ENCODE results near the gene SURF4. TPM values are rescaled to one million over a fixed set of nuclear protein-coding genes. Genes with fewer than 3 reads are reported as not detected.
"Not testable (repeated sequence)": the region's sequence is repeated elsewhere in the genome, so short reads cannot be mapped to it uniquely, and the experiment has no call there.

SURF4 gene
- total RNA-seq, 2 donors from 2014 or later, result 426 to 494 TPM

GRCh38 chr9:133405508-133406438, 29.9 kb upstream of the SURF4 start:
- Mint-ChIP-seq H3K4me1 (ENCODE audit: low read depth) (peaks cover 7% of the 10 kb centered on the region), H3K27me3 (ENCODE audit: low read depth) (no peaks in the 10 kb centered on the region), H3K36me3 (ENCODE audit: insufficient read depth in 2 of 2) (peaks cover 2 to 11% of the 10 kb centered on the region in 2 donors), H3K4me3 (no peak overlapping the region), H3K9me3 (no peaks in the 10 kb centered on the region), H3K27ac (no peak overlapping the region)
- no peak for ATAC-seq (replicated peaks in 1 of 2)
- DNase-seq, result no peak

DNA sequence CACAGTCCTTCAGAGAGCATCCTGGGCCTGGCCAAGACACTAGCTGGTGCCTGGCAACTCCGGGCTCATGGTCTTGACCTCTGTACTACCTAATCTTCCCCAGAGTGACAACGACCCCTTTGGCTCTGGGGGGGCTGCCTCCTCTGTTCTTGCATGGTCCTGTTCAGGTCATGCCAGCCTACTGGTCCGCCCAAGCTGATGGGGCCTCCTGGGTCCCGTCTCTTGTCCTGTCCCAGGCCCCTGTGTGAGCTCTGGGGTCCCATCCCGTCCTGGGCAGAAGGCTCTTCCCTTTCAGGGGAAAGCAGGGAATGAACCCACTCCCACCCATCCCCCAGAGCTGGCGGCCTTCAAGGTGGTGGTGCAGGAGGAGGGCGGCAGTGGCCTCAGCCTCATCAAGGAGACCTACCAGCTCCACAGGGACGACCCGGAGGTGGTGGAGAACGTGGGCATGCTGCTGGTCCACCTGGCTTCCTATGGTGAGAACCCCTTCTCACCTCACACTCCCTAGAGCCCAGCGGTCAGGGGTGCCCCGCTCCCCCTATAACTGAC, 28.7 kb upstream of the SURF4 start:
- no peak overlapping the region for H3K4me3 Mint-ChIP-seq
- no peaks in the 10 kb centered on the region for H3K27me3 Mint-ChIP-seq (ENCODE audit: low read depth)
- DNase-seq (no peak), ATAC-seq (replicated peaks in 1 of 2) (no peak)
- H3K27ac Mint-ChIP-seq, result no peak overlapping the region
- no peaks in the 10 kb centered on the region for H3K9me3 Mint-ChIP-seq
- peaks cover 7% of the 10 kb centered on the region for H3K4me1 Mint-ChIP-seq (ENCODE audit: low read depth)
- H3K36me3 Mint-ChIP-seq (ENCODE audit: insufficient read depth in 2 of 2), result peaks cover 2 to 9% of the 10 kb centered on the region in 2 donors

DNA sequence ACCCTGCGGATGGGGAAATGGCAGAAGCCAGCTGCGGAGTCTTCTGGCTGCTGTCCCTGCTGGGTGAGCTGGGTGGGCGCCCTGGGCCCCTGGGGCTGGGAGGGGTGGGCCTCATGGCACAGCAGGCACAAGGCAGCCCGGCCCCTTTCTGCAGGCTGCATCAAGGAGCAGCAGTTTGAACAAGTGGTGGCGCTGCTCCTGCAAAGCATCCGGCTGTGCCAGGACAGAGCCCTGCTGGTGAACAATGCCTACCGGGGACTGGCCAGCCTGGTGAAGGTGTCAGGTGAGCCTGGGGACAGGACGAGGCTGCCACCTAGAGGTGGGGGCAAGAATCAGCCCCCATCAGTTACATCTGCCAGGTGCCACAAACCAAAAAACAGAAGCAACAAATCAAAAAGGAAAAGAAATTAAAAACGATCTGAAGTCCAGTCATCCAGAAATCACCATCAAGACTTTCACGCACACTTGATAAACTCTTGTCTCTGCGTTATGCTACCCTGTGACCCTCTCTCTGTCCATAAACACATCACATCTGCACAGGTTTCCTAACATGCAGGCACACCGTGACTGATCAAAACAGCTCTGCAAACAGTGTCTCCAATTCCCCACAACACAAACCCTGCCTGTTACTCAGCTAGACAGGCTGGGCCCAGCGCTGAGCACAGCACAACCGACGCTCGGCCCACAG, 28.1 kb upstream of the SURF4 start:
- ATAC-seq (replicated peaks in 1 of 2), result peak; percentile 21 to 43

DNA sequence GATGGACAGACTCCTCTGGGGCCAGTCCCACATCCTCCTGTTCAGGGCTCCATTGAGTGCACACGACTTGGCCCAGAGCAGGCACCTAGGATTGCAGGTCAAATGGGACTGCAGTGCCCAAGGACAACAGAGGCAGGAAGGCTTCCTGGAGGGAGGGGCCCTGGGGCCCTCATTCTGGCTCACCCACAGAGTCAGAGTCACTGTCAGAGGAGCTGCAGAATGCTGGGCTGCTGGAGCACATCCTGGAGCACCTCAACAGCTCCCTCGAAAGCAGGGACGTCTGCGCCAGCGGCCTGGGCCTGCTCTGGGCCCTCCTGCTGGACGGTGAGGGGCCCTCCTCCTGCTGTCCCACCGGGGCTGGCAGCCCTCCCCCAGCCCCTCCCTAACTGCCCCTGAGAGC, 26.8 kb upstream of the SURF4 start:
- H3K36me3 Mint-ChIP-seq (ENCODE audit: insufficient read depth in 2 of 2), result peaks cover 2 to 8% of the 10 kb centered on the region in 2 donors
- H3K4me1 Mint-ChIP-seq (ENCODE audit: low read depth), result peaks cover 7% of the 10 kb centered on the region
- H3K27ac Mint-ChIP-seq, result no peak overlapping the region
- H3K9me3 Mint-ChIP-seq, result no peaks in the 10 kb centered on the region
- DNase-seq (no peak), ATAC-seq (replicated peaks in 1 of 2) (no peak)
- H3K4me3 Mint-ChIP-seq, result no peak overlapping the region
- H3K27me3 Mint-ChIP-seq (ENCODE audit: low read depth), result no peaks in the 10 kb centered on the region

More for the DNA sequence above, 28.1 kb upstream of the SURF4 start:
- no peaks in the 10 kb centered on the region for H3K9me3 Mint-ChIP-seq
- peaks cover 7% of the 10 kb centered on the region for H3K4me1 Mint-ChIP-seq (ENCODE audit: low read depth)
- peak; percentile 61 to 68 for DNase-seq
- no peak overlapping the region for H3K4me3 Mint-ChIP-seq
- no peak overlapping the region for H3K27ac Mint-ChIP-seq
- peaks cover 2 to 9% of the 10 kb centered on the region in 2 donors for H3K36me3 Mint-ChIP-seq (ENCODE audit: insufficient read depth in 2 of 2)
- no peaks in the 10 kb centered on the region for H3K27me3 Mint-ChIP-seq (ENCODE audit: low read depth)

- Mint-ChIP-seq H3K27ac (no peak overlapping the region), H3K27me3 (ENCODE audit: low read depth) (no peaks in the 10 kb centered on the region), H3K36me3 (ENCODE audit: insufficient read depth in 2 of 2) (peaks cover 0 to 3% of the 10 kb centered on the region in 2 donors), H3K9me3 (no peaks in the 10 kb centered on the region), H3K4me3 (no peak overlapping the region), H3K4me1 (ENCODE audit: low read depth) (peaks cover 5% of the 10 kb centered on the region)
- ATAC-seq (replicated peaks in 1 of 2) (no peak), DNase-seq (no peak)
These were observed 25.7 kb upstream of the SURF4 start for GRCh38 chr9:133401588-133401987.

- Mint-ChIP-seq H3K27me3 (ENCODE audit: low read depth) (no peaks in the 10 kb centered on the region), H3K4me3 (no peak overlapping the region), H3K36me3 (ENCODE audit: insufficient read depth in 2 of 2) (peaks cover 0 to under 1% of the 10 kb centered on the region in 2 donors), H3K4me1 (ENCODE audit: low read depth) (peaks cover 5% of the 10 kb centered on the region), H3K9me3 (no peaks in the 10 kb centered on the region), H3K27ac (no peak overlapping the region)
- no peak for DNase-seq
- no peak for ATAC-seq (replicated peaks in 1 of 2)
These were observed 24.4 kb upstream of the SURF4 start for GRCh38 chr9:133400292-133400691.

DNA sequence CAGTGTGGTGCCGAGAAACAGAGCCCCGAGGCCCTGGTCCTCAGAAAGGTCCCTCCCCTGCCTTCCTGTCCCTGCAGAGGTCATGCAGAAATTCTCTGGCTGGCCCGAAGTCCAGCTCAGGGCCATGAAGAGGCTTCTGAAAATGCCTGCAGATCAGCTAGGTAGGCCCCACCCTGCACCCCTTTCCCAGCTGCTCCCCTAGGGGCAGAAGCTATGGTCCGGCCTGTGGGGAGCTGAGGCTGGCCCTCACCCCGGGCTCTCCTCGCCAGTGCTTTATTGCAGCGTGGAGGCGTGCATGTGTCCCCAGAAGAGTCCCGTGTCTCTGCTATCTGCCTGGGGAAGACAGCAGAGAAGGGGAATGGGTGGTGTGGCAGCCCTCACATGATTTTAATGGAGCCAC, 22.0 kb upstream of the SURF4 start:
- Mint-ChIP-seq H3K36me3 (ENCODE audit: insufficient read depth in 2 of 2) (no peaks in the 10 kb centered on the region), H3K27ac (no peak overlapping the region), H3K9me3 (no peaks in the 10 kb centered on the region), H3K4me1 (ENCODE audit: low read depth) (peaks cover 5% of the 10 kb centered on the region), H3K27me3 (ENCODE audit: low read depth) (no peaks in the 10 kb centered on the region), H3K4me3 (no peak overlapping the region)
- ATAC-seq (replicated peaks in 1 of 2) (no peak), DNase-seq (no peak)

DNA sequence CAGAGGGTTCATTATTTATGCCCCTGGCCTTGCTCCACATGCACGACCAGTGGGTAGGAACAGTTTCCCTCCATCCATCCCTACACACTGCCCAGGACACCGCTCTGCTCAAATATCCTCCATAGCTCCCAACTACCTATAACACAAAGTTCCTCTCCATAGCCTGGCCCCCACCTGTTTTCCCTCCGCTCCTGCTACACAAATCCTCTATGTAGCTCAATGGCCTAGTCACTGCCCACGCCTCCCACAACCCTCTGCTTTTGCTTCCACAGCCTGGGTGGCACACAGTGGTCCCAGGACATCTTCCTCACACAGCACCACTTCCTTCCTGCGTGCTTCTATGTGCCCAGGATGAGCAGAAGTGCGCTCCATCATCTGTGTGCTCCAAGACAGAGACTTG, 21.5 kb upstream of the SURF4 start:
- peaks cover 0 to under 1% of the 10 kb centered on the region in 2 donors for H3K9me3 Mint-ChIP-seq
- DNase-seq, result no peak
- no peaks in the 10 kb centered on the region for H3K36me3 Mint-ChIP-seq (ENCODE audit: insufficient read depth in 2 of 2)
- H3K4me3 Mint-ChIP-seq, result no peak overlapping the region
- no peaks in the 10 kb centered on the region for H3K27me3 Mint-ChIP-seq (ENCODE audit: low read depth)
- H3K27ac Mint-ChIP-seq, result no peak overlapping the region
- no peak for ATAC-seq (replicated peaks in 1 of 2)
- H3K4me1 Mint-ChIP-seq (ENCODE audit: low read depth), result peaks cover 5% of the 10 kb centered on the region

DNA sequence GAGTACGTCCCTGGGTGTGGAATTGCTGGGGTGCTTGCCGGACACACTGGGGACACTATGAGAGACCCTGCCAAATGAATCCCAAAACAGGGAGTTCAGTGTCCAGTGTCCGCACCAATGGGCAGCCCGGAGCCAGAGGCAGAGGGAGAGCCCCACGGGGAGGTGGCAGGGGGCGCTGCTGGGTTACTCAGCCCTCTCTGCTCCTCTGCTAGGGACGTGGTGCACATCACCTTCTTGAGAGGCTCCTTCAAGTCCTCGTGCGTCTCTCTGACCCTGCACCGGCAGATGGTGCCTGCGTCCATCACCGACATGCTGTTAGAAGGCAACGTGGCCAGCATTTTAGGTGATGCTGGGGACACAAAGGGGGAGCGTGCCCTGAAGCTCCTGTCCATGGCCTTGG, 21.1 kb upstream of the SURF4 start:
- peak in 1 of 2 donors; percentile 38 for ATAC-seq (replicated peaks in 1 of 2)
- no peaks in the 10 kb centered on the region for H3K27me3 Mint-ChIP-seq (ENCODE audit: low read depth)
- H3K4me3 Mint-ChIP-seq, result no peak overlapping the region
- peak in 1 of 2 donors; percentile 18 for DNase-seq
- peaks cover 5% of the 10 kb centered on the region for H3K4me1 Mint-ChIP-seq (ENCODE audit: low read depth)
- H3K27ac Mint-ChIP-seq, result no peak overlapping the region
- H3K9me3 Mint-ChIP-seq, result peaks cover 0 to 2% of the 10 kb centered on the region in 2 donors
- H3K36me3 Mint-ChIP-seq (ENCODE audit: insufficient read depth in 2 of 2), result no peaks in the 10 kb centered on the region

DNA sequence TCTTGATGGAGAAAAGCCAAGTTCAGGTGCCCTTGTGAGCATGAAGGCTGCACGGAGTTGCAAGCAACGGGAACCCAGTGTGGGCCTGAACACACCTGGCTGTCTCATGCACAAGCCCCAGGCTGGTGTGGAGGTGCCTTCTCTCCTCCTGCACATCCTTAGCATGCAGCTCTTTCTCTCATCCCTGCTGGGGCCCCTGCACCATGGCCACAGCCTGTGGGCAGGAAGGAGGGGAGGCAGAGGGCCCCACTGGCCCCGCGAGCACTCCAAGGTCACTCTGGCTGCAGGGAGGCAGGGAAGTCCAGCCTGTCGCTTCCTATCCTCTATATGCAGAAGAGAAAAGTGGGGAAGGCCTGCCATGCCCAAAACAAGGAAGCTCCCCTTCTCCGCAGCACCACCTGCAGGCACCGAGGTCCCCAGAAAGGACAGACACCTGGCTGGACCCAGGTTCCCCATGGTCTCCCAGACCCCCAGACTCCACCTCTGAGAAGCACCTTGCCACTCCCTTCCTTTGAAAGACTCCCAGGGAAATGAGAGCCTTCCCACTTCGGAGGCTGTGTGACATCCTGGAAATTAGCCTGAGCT, 18.9 kb upstream of the SURF4 start:
- Mint-ChIP-seq H3K27ac (no peak overlapping the region), H3K27me3 (ENCODE audit: low read depth) (peaks cover 2% of the 10 kb centered on the region), H3K4me3 (no peak overlapping the region), H3K36me3 (ENCODE audit: insufficient read depth in 2 of 2) (no peaks in the 10 kb centered on the region), H3K9me3 (peaks cover 0 to 2% of the 10 kb centered on the region in 2 donors), H3K4me1 (ENCODE audit: low read depth) (peaks cover 5% of the 10 kb centered on the region)
- peak; percentile 5 to 22 for ATAC-seq (replicated peaks in 1 of 2)
- DNase-seq, result no peak

GRCh38 chr9:133393399-133393798, 17.5 kb upstream of the SURF4 start:
- ATAC-seq (replicated peaks in 1 of 2) (no peak), DNase-seq (no peak)
- no peak overlapping the region for H3K4me3 Mint-ChIP-seq
- H3K9me3 Mint-ChIP-seq, result peaks cover 0 to 2% of the 10 kb centered on the region in 2 donors
- no peaks in the 10 kb centered on the region for H3K36me3 Mint-ChIP-seq (ENCODE audit: insufficient read depth in 2 of 2)
- H3K27ac Mint-ChIP-seq, result no peak overlapping the region
- peaks cover 5% of the 10 kb centered on the region for H3K27me3 Mint-ChIP-seq (ENCODE audit: low read depth)
- H3K4me1 Mint-ChIP-seq (ENCODE audit: low read depth), result peaks cover 5% of the 10 kb centered on the region

DNA sequence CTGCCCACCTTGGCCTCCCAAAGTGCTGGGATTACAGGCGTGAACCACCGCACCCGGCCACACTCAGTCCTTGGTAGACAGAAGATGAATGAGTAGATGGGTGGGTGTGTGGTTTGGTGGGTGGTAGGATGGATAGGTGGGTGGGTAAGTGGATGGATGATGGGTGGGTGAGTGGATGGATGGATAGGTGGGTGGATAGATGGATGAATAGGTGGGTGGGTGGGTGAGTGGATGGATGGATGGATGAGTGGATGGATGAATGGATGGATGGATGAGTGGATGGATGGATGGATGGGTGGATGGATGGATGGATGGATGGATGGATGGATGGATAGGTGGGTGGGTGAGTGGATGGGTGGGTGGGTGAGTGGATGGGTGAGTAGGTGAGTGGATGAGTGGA, 16.4 kb upstream of the SURF4 start:
- H3K4me1 Mint-ChIP-seq (ENCODE audit: low read depth); H3K4me3 Mint-ChIP-seq; H3K9me3 Mint-ChIP-seq; H3K27me3 Mint-ChIP-seq (ENCODE audit: low read depth); H3K27ac Mint-ChIP-seq; DNase-seq; ATAC-seq (replicated peaks in 1 of 2); H3K36me3 Mint-ChIP-seq (ENCODE audit: insufficient read depth in 2 of 2): not testable (repeated sequence)

DNA sequence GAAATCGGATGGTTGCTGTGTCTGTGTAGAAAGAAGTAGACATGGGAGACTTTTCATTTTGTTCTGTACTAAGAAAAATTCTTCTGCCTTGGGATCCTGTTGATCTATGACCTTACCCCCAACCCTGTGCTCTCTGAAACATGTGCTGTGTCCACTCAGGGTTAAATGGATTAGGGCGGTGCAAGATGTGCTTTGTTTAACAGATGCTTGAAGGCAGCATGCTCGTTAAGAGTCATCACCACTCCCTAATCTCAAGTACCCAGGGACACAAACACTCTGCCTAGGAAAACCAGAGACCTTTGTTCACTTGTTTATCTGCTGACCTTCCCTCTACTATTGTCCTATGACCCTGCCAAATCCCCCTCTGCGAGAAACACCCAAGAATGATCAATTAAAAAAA, 15.6 kb upstream of the SURF4 start:
- not testable (repeated sequence) for DNase-seq; H3K4me3 Mint-ChIP-seq; ATAC-seq (replicated peaks in 1 of 2); H3K4me1 Mint-ChIP-seq (ENCODE audit: low read depth); H3K27ac Mint-ChIP-seq; H3K36me3 Mint-ChIP-seq (ENCODE audit: insufficient read depth in 2 of 2); H3K9me3 Mint-ChIP-seq; H3K27me3 Mint-ChIP-seq (ENCODE audit: low read depth)

All from activated T-cell treated with anti-CD3 and anti-CD28 coated beads, Interleukin-2, amount 50 U/mL, for 72 hours (primary cell).